COLO668 (cell line): ENCODE results near the gene IGF2R.
"Not testable (repeated sequence)": the region's sequence is repeated elsewhere in the genome, so short reads cannot be mapped to it uniquely, and the experiment has no call there.

Experiments used
- DNase-seq: peaks from one replicate; lab custom pipeline; 2025; ENCODE audit not compliant: unreplicated experiment; lab: John Stamatoyannopoulos, UW

IGF2R gene

GRCh38 chr6:159951772-159952171 lies 17.1 kb upstream of the IGF2R start:
- no peak for DNase-seq

GRCh38 chr6:159952289-159953005 lies 16.4 kb upstream of the IGF2R start:
- DNase-seq = no peak

- no peak for DNase-seq
Measured at GRCh38 chr6:159953091-159953601, 15.7 kb upstream of the IGF2R start.

- no peak for DNase-seq
Measured at GRCh38 chr6:159955945-159956361, 12.9 kb upstream of the IGF2R start.

- no peak for DNase-seq
Measured at GRCh38 chr6:159957071-159957673, 11.7 kb upstream of the IGF2R start.

- DNase-seq = no peak
Measured at GRCh38 chr6:159959165-159959975, 9.5 kb upstream of the IGF2R start.

GRCh38 chr6:159959976-159960384 lies 8.9 kb upstream of the IGF2R start:
- no peak for DNase-seq

GRCh38 chr6:159960485-159960884 lies 8.4 kb upstream of the IGF2R start:
- no peak for DNase-seq

GRCh38 chr6:159961528-159961927 lies 7.4 kb upstream of the IGF2R start:
- no peak for DNase-seq

- no peak for DNase-seq
Measured at GRCh38 chr6:159963111-159963510, 5.8 kb upstream of the IGF2R start.

- DNase-seq = no peak
Measured at GRCh38 chr6:159964046-159964445, 4.8 kb upstream of the IGF2R start.

- no peak for DNase-seq
Measured at GRCh38 chr6:159966339-159966738, 2.5 kb upstream of the IGF2R start.

GRCh38 chr6:159966981-159967380 lies 1.9 kb upstream of the IGF2R start:
- DNase-seq = no peak

- DNase-seq = not testable (repeated sequence)
Measured at GRCh38 chr6:159967621-159968020, 1.3 kb upstream of the IGF2R start.

GRCh38 chr6:159969204-159969912 lies 476 bp downstream of the IGF2R start:
- DNase-seq = peak; percentile 44

GRCh38 chr6:159969921-159970320 lies 1.0 kb downstream of the IGF2R start:
- DNase-seq = peak; percentile 38

- DNase-seq = no peak
Measured at GRCh38 chr6:159970659-159971063, 1.8 kb downstream of the IGF2R start.

GRCh38 chr6:159971341-159972178 lies 2.7 kb downstream of the IGF2R start:
- no peak for DNase-seq

GRCh38 chr6:159972506-159973268 lies 3.8 kb downstream of the IGF2R start:
- no peak for DNase-seq
